ENCODE data around the gene SLC7A7. TPM values are rescaled to one million over a fixed set of nuclear protein-coding genes. Genes with fewer than 3 reads are reported as not detected.

Gene SLC7A7
- total and polyA plus RNA-seq, 2 of the 13 experiments (the other 11 are each of a cell fraction or from before 2014, with no cell fraction given): 0.13 to 0.63 TPM

- TF ChIP-seq ZNF318 (CRISPR knock-in tag; IDR thresholded peaks at IDR 0.05) (no peak), ZNF503 (CRISPR knock-in tag; IDR thresholded peaks at IDR 0.05) (no peak), TFDP1 (CRISPR knock-in tag; IDR thresholded peaks at IDR 0.05; ENCODE audit: borderline replicate concordance) (no peak), CCAR2 (optimal IDR thresholded peaks at IDR 0.05; ENCODE audit: low read depth, low read length) (no peak), MEIS2 (CRISPR knock-in tag; IDR thresholded peaks at IDR 0.05) (no peak), ASH2L (IDR thresholded peaks at IDR 0.05; ENCODE audit: insufficient read length, low read depth, low read length) (peak; percentile 4), ZNF343 (CRISPR knock-in tag; IDR thresholded peaks at IDR 0.05) (no peak), ZNF570 (CRISPR knock-in tag; IDR thresholded peaks at IDR 0.05; ENCODE audit: borderline replicate concordance) (no peak), NR2F6 (IDR thresholded peaks at IDR 0.05) (peak; percentile 9; the same call in 1 of the 2 replicates), NR2F6 (CRISPR knock-in tag; IDR thresholded peaks at IDR 0.05) (no peak), ZNF138 (CRISPR knock-in tag; IDR thresholded peaks at IDR 0.05; ENCODE audit: low read depth) (no peak), RCOR2 (CRISPR knock-in tag; IDR thresholded peaks at IDR 0.05) (no peak), ZNF83 (CRISPR knock-in tag; IDR thresholded peaks at IDR 0.05; ENCODE audit: borderline replicate concordance) (no peak), ZNF598 (CRISPR knock-in tag; IDR thresholded peaks at IDR 0.05; ENCODE audit: borderline replicate concordance) (no peak), ZNF766 (CRISPR knock-in tag; IDR thresholded peaks at IDR 0.05; ENCODE audit: borderline replicate concordance) (no peak), AHR (CRISPR knock-in tag; IDR thresholded peaks at IDR 0.05) (no peak), NCOA1 (CRISPR knock-in tag; IDR thresholded peaks at IDR 0.05) (no peak), ZNF101 (CRISPR knock-in tag; IDR thresholded peaks at IDR 0.05; ENCODE audit: borderline replicate concordance, low read depth) (no peak)
Measured at GRCh38 chr14:22808388-22809209, 6.6 kb downstream of the SLC7A7 start (continued).

All from HepG2 (cell line).